A549 (cell line): Measurements from ENCODE around the gene MYH10. TPM values are rescaled to one million over a fixed set of nuclear protein-coding genes. Genes with fewer than 3 reads are reported as not detected.

Experiments
- ATAC-seq, 2 experiments: fragments of 200-7000 bp in 1 of 2; fragments of >200 bp in 1 of 2; cut with Nextera tagmentation in 1 of 2; cut with Tn5 transposase in 1 of 2; 3 replicates each; pipeline versions ENCODE4 v1.8.0 to v1.9.1; 2018 to 2020; ENCODE audit warnings: mild to moderate bottlenecking in 1 of 2, moderate library complexity in 1 of 2
- CTCF ChIA-PET: fragments of 300-600 bp; sonication (Branson Sonifier 250); formaldehyde crosslinking; extraction: SDS; loops from one replicate; lab custom pipeline; 2021; ENCODE audit warnings: antibody characterized with exemption, inconsistent platforms; lab: Yijun Ruan, JAX
- POLR2A ChIA-PET: fragments of 350-600 bp; formaldehyde crosslinking; extraction: SDS; loops from one replicate; lab custom pipeline; 2021; ENCODE audit warnings: antibody characterized with exemption, inconsistent platforms; lab: Yijun Ruan, JAX
- DNase-seq, 2 experiments: peaks; one replicate each; pipeline versions ENCODE4 v3.0.0 to v3.0.0-alpha.2; 2011 to 2016; ENCODE audit warnings: low read depth in 1 of 2, low spot score in 1 of 2
- FAIRE-seq: peaks from 2 replicates; lab custom pipeline; 2011; peaks lifted over from hg19 to GRCh38; lab: Jason Lieb, UNC
- H3K27ac ChIP-seq, 2 experiments: fragments of >200 bp; sonication (Bioruptor Twin); formaldehyde crosslinking; 3 replicates each; pipeline ENCODE4 v1.5.1; 2016 to 2017
- H3K4me1 ChIP-seq: fragments of >200 bp; sonication (Bioruptor Twin); formaldehyde crosslinking; 3 replicates; pipeline ENCODE4 v1.6.1; 2016
- H3K4me2 ChIP-seq: fragments of >200 bp; sonication (Bioruptor Twin); formaldehyde crosslinking; 3 replicates; pipeline ENCODE4 v1.6.1; 2016
- H3K4me3 ChIP-seq: fragments of >200 bp; sonication (Bioruptor Twin); formaldehyde crosslinking; 3 replicates; pipeline ENCODE4 v1.5.1; 2016
- H3K9me3 ChIP-seq: fragments of >200 bp; sonication (Bioruptor Twin); formaldehyde crosslinking; 3 replicates; pipeline ENCODE4 v1.6.1; 2016
- ATOH8 ChIP-seq: fragments of 250-450 bp; sonication (Bioruptor Pico); IDR thresholded peaks from 2 replicates; pipeline ENCODE4 v1.5.0; 2020; ENCODE audit warnings: low read depth, mild to moderate bottlenecking, moderate library complexity
- BHLHE40 ChIP-seq: IDR thresholded peaks from 2 replicates; pipeline ENCODE4 v1.6.1; 2012; ENCODE audit warnings: low read depth, low read length, inconsistent platforms
- CHD2 ChIP-seq: fragments of 150-350 bp; IDR thresholded peaks from 2 replicates; pipeline ENCODE4 v1.6.1; 2014; ENCODE audit warnings: low read length; ENCODE audit not compliant: partially characterized antibody
- CTCF ChIP-seq: fragments of >200 bp; sonication (Bioruptor Twin); formaldehyde crosslinking; IDR thresholded peaks from 3 replicates; pipeline ENCODE4 v1.5.1; 2016
- E2F6 ChIP-seq: IDR thresholded peaks from 2 replicates; pipeline ENCODE4 v1.6.1; 2012; ENCODE audit warnings: low read depth, borderline replicate concordance
- FOSL2 ChIP-seq, 2 experiments: fragments of 450-650 bp in 1 of 2; fragments of >200 bp in 1 of 2; sonication (Bioruptor Twin) in 1 of 2; formaldehyde crosslinking; IDR thresholded peaks; 2 replicates each; pipeline versions ENCODE4 v1.5.0 to v1.6.1; 2016 to 2020; ENCODE audit warnings: mild to moderate bottlenecking in 1 of 2, moderate library complexity in 1 of 2
- HDAC2 ChIP-seq: fragments of 200-600 bp; sonication (generic); IDR thresholded peaks from 2 replicates; pipeline ENCODE4 v1.6.1; 2016
- HOXA7 ChIP-seq: fragments of 250-450 bp; sonication (Bioruptor Pico); IDR thresholded peaks from 2 replicates; pipeline ENCODE4 v1.5.0; 2020; ENCODE audit warnings: mild to moderate bottlenecking, moderate library complexity
- HOXB13 ChIP-seq: fragments of 250-450 bp; sonication (Bioruptor Pico); IDR thresholded peaks from 2 replicates; pipeline ENCODE4 v1.5.0; 2020; ENCODE audit warnings: low read depth, mild to moderate bottlenecking, moderate library complexity
- HOXB5 ChIP-seq: fragments of 250-450 bp; sonication (Bioruptor Pico); IDR thresholded peaks from 2 replicates; pipeline ENCODE4 v1.5.0; 2020; ENCODE audit warnings: mild to moderate bottlenecking, moderate library complexity
- JUNB ChIP-seq: fragments of >200 bp; sonication (Bioruptor Twin); formaldehyde crosslinking; IDR thresholded peaks from 2 replicates; pipeline ENCODE4 v1.6.1; 2016
- MAX ChIP-seq: IDR thresholded peaks from 2 replicates; pipeline ENCODE4 v1.6.1; 2012
- MYC ChIP-seq: IDR thresholded peaks from 2 replicates; pipeline ENCODE4 v1.6.1; 2012; ENCODE audit warnings: mild to moderate bottlenecking, inconsistent platforms, low read length, improper control_type of control experiment, borderline replicate concordance
- RAD21 ChIP-seq, 2 experiments: fragments of >200 bp in 1 of 2; sonication (Bioruptor Twin) in 1 of 2; formaldehyde crosslinking in 1 of 2; IDR thresholded peaks in 1 of 2; conservative IDR thresholded peaks in 1 of 2; 2 replicates in 1 of 2; 3 replicates in 1 of 2; pipeline ENCODE4 v1.6.1; 2012 to 2018; ENCODE audit warnings: inconsistent platforms in 1 of 2
- RARB ChIP-seq: fragments of 250-450 bp; sonication (Bioruptor Pico); IDR thresholded peaks from 2 replicates; pipeline ENCODE4 v1.8.0; 2021; ENCODE audit warnings: mild to moderate bottlenecking, moderate library complexity
- RFX5 ChIP-seq: fragments of 450-650 bp; IDR thresholded peaks from 2 replicates; pipeline ENCODE4 v1.7.1; 2014; ENCODE audit warnings: antibody characterized with exemption, mild to moderate bottlenecking, moderate library complexity
- SREBF2 ChIP-seq: fragments of 450-650 bp; IDR thresholded peaks from 2 replicates; pipeline ENCODE4 v1.6.1; 2014; ENCODE audit warnings: mild to moderate bottlenecking, moderate library complexity
- TP53 ChIP-seq: fragments of 250-450 bp; sonication (Bioruptor Pico); IDR thresholded peaks from 2 replicates; pipeline ENCODE4 v1.5.0; 2021; ENCODE audit warnings: mild to moderate bottlenecking, moderate library complexity
- USF2 ChIP-seq: fragments of 450-650 bp; IDR thresholded peaks from 2 replicates; pipeline ENCODE4 v1.6.1; 2014; ENCODE audit warnings: antibody characterized with exemption
- ZFP36 ChIP-seq: fragments of 450-650 bp; IDR thresholded peaks from 2 replicates; pipeline ENCODE4 v1.6.1; 2014; ENCODE audit warnings: borderline replicate concordance; ENCODE audit not compliant: partially characterized antibody
- WGBS: methylation state at CpG from one replicate; pipeline ENCODE4 v1.1.6; 2017; ENCODE audit errors: missing lambda C conversion rate; 5-methylcytosine and 5-hydroxymethylcytosine counted together
- polyA plus RNA-seq, 4 experiments: library from polyadenylated mRNA; depleted of rRNA in 3 of 4; stranded (reverse); fragments of >200 nt; fragmentation: RNase III in 1 of 4; extraction: RNeasy Plus Mini Kit Qiagen cat#74134 plus additional on column Dnase treatment in 1 of 4; gene quantifications; 2 replicates in 3 of 4; 3 replicates in 1 of 4; pipeline ENCODE4 v1.2.3, GENCODE V29; 2011 to 2017

The MYH10 gene
- polyA plus RNA-seq, 2 of the 4 experiments (the other 2 are of a cell fraction), result 26.5 to 28.3 TPM

GRCh38 chr17:8557176-8557806, 73.2 kb downstream of the MYH10 start:
- TF ChIP-seq HOXB13 (CRISPR knock-in tag), result no peak
- TF ChIP-seq ZFP36, result no peak
- no peak for TF ChIP-seq MYC
- Histone ChIP-seq H3K27ac (no peak overlapping the region), H3K4me1 (peaks cover 19% of the 10 kb centered on the region; the same call in 2 of the 3 replicates), H3K4me3 (no peak overlapping the region), H3K9me3 (no peaks in the 10 kb centered on the region), H3K4me2 (no peak overlapping the region)
- FAIRE-seq (no peak), ATAC-seq (no peak), DNase-seq (no peak)
- WGBS, result 77% methylated on average over 5 of the region's 5 CpGs
- CTCF ChIA-PET, result interaction anchor here (0.5 to 1.3 kb wide), 3 partner anchors 147 to 188 kb away, joined by 3 to 4 read pairs (median 3); no protein-coding TSS in a partner anchor
- POLR2A ChIA-PET, result no interaction called here

GRCh38 chr17:8556074-8556473, 74.5 kb downstream of the MYH10 start:
- TF ChIP-seq RFX5 (no peak), TP53 (CRISPR knock-in tag) (no peak), HOXB5 (CRISPR knock-in tag) (no peak), HDAC2 (no peak), MYC (no peak), MAX (no peak), CTCF (no peak), E2F6 (no peak), HOXB13 (CRISPR knock-in tag) (no peak), HOXA7 (no peak), FOSL2 (IDR thresholded peaks at IDR 0.05) (no peak), FOSL2 (CRISPR knock-in tag; IDR thresholded peaks at IDR 0.05) (no peak), RAD21 (conservative IDR thresholded peaks at IDR 0.05 in 1 of 2, IDR thresholded peaks at IDR 0.05 in 1 of 2) (no peak), JUNB (no peak), RARB (CRISPR knock-in tag) (no peak), CHD2 (no peak), BHLHE40 (no peak), USF2 (no peak), SREBF2 (no peak), ATOH8 (no peak)
- Histone ChIP-seq H3K4me3 (no peak overlapping the region), H3K27ac (no peak overlapping the region), H3K4me1 (peaks cover 19% of the 10 kb centered on the region; the same call in 2 of the 3 replicates), H3K9me3 (no peaks in the 10 kb centered on the region), H3K4me2 (no peak overlapping the region)
- no peak for FAIRE-seq
- ATAC-seq, result peak in 1 of 2 experiments; percentile 48; a peak in 2 of 6 replicates
- 80% methylated on average over 9 of the region's 9 CpGs for whole genome bisulfite sequencing
- DNase-seq, result peak in 1 of 2 experiments; percentile 59
- ChIA-PET CTCF (no interaction called here), POLR2A (no interaction called here)
